Endothelial cell (in vitro differentiated cells): ENCODE data around the gene LRFN4. TPM values are rescaled to one million over a fixed set of nuclear protein-coding genes. Genes with fewer than 3 reads are reported as not detected.
A peak's percentile ranks its signal among the peaks of the same experiment; 100 is the strongest.

Experiments
- DNase-seq: peaks from one replicate; pipeline ENCODE4 v3.0.0; 2021; ENCODE audit warnings: low spot score
- H3K27ac Mint-ChIP-seq: one replicate; pipeline ENCODE4 v1.8.0; 2021; ENCODE audit warnings: mixed read lengths, inconsistent platforms; ENCODE audit not compliant: unreplicated experiment
- H3K27me3 Mint-ChIP-seq: one replicate; pipeline ENCODE4 v1.8.0; 2021; ENCODE audit warnings: mild to moderate bottlenecking, moderate library complexity, mixed read lengths, inconsistent platforms; ENCODE audit not compliant: unreplicated experiment
- H3K36me3 Mint-ChIP-seq: one replicate; pipeline ENCODE4 v1.8.0; 2021; ENCODE audit warnings: mild to moderate bottlenecking, low read depth, mixed read lengths, inconsistent platforms; ENCODE audit not compliant: unreplicated experiment
- H3K4me1 Mint-ChIP-seq: one replicate; pipeline ENCODE4 v1.8.0; 2021; ENCODE audit warnings: mild to moderate bottlenecking, mixed read lengths, inconsistent platforms; ENCODE audit not compliant: unreplicated experiment
- H3K4me3 Mint-ChIP-seq: one replicate; pipeline ENCODE4 v1.8.0; 2021; ENCODE audit warnings: mild to moderate bottlenecking, mixed read lengths, inconsistent platforms; ENCODE audit not compliant: unreplicated experiment
- H3K9me3 Mint-ChIP-seq: one replicate; pipeline ENCODE4 v1.8.0; 2021; ENCODE audit warnings: mixed read lengths, inconsistent platforms; ENCODE audit not compliant: unreplicated experiment
- total RNA-seq: library from RNA; stranded (reverse); fragmentation: NEBNext Ultra II Directional; extraction: Animal tissue kit (Norgen Biotek cat#: 25700); gene quantifications from one replicate; pipeline ENCODE4 v1.2.1, GENCODE V29; 2021; ENCODE audit not compliant: unreplicated experiment
- TF ChIP-seq, protein P1 (sequence below): fragments of 200-600 bp; sonication (generic); IDR thresholded peaks from one replicate; pipeline ENCODE4 v1.5.0; 2021; ENCODE audit warnings: antibody characterized with exemption; ENCODE audit not compliant: unreplicated experiment

Gene LRFN4
- total RNA-seq, 1 donor from 2014 or later: 21.4 TPM

DNA sequence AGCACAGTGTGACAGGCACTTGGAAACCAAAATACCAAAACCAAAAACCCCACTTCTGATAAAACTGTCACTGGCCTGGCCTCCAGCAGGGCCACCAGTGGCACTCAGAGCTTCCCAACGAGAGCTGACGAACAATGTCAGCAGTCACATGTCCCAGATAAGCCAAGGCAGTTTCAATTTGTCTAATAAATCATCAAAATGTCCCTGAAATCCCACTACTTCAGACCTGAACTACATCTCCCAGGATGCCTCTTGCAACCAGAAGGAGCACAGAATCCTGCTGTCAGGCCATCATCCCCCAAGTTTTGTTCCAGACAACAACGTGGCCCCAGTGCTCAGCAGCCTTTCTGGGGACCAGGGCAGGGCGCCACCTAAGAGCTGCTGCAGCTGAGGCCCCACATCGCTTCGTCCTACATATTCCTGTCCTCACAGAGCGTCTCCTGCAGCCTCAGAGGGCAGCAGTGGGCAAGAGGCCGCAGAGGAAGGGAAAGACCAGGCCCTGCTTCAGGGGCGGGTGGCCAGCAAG, 25.1 kb downstream of the LRFN4 start:
- Mint-ChIP-seq H3K36me3 (no peaks in the 10 kb centered on the region), H3K9me3 (no peaks in the 10 kb centered on the region), H3K27me3 (peaks cover 6% of the 10 kb centered on the region), H3K27ac (no peak overlapping the region), H3K4me1 (peaks cover 7% of the 10 kb centered on the region), H3K4me3 (no peak overlapping the region)
- TF ChIP-seq, protein P1, sequence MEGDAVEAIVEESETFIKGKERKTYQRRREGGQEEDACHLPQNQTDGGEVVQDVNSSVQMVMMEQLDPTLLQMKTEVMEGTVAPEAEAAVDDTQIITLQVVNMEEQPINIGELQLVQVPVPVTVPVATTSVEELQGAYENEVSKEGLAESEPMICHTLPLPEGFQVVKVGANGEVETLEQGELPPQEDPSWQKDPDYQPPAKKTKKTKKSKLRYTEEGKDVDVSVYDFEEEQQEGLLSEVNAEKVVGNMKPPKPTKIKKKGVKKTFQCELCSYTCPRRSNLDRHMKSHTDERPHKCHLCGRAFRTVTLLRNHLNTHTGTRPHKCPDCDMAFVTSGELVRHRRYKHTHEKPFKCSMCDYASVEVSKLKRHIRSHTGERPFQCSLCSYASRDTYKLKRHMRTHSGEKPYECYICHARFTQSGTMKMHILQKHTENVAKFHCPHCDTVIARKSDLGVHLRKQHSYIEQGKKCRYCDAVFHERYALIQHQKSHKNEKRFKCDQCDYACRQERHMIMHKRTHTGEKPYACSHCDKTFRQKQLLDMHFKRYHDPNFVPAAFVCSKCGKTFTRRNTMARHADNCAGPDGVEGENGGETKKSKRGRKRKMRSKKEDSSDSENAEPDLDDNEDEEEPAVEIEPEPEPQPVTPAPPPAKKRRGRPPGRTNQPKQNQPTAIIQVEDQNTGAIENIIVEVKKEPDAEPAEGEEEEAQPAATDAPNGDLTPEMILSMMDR: no peak
- no peak for DNase-seq

DNA sequence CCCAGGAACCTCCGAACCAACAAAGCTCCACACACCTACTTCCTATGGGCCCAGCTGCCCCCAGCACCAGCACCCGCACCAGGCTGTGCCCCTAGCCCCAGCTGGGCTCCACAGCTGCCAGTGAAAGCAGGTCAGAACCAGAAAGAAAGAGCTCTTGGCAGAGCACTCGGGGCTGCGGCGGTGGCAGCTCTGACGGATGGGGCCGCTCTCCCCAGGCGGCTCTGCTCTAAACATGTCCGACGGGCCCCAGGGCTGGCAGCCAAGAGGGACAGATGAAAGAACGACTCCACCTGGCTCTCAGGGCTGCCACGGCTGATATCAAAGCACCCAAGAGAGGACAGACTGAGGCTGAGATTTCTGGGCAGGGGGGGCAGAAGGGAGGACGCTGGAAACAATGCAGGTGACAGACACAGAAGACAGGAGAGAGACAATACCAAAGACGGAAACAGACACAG, 25.7 kb downstream of the LRFN4 start:
- Mint-ChIP-seq H3K9me3 (no peaks in the 10 kb centered on the region), H3K27me3 (peaks cover 6% of the 10 kb centered on the region), H3K27ac (no peak overlapping the region), H3K4me1 (peaks cover 7% of the 10 kb centered on the region), H3K36me3 (no peaks in the 10 kb centered on the region), H3K4me3 (no peak overlapping the region)
- TF ChIP-seq, protein P1: no peak
- no peak for DNase-seq

DNA sequence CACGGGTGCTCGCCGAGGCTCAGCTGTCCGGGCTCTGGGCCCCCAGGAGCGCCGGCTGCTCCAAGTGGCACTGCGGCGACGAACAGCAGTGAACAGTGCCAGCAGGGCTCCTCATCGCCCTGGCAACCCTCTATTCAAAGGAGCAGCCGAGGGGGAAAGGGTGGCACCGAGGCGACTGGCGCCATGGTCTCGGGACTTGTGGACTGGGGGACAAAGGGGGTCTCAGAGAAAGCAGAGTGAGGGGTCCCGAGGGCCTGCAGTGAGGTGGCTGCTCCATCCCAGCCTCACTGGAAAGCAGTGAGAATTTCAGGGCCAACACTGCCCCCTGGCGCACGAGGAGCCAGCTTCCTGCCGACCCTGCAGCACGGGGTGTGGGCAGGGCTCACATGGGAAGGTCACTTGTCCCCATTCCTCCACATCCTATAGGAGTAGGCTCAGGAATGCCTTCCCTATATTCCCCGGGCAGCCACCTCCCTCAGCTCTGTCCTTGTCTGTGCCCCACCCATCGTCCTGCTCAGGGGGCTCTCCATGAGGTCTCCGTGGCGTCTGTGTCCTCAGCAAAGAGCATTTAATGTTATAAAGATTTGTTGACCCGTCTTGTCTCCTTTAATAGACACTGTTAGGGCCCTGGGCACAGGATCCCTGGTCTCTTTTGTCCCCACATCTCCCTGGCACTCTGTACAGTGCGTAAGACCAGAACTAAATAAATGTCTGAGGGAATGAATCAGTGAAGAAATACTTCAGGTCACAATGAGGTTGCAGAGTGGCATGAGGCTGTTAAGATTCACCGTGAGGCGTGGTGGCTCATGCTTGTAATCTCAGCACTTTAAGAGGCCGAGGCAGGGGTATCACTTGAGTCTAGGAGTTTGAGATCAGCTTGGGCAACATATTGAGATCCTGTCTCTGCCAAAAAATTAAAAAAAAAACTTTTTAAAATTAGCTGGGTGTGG, 26.4 kb downstream of the LRFN4 start:
- no peaks in the 10 kb centered on the region for H3K36me3 Mint-ChIP-seq
- H3K27ac Mint-ChIP-seq: no peak overlapping the region
- H3K9me3 Mint-ChIP-seq: no peaks in the 10 kb centered on the region
- peak; percentile 81 for DNase-seq
- H3K4me1 Mint-ChIP-seq: peaks cover 7% of the 10 kb centered on the region
- H3K4me3 Mint-ChIP-seq: no peak overlapping the region
- peaks cover 6% of the 10 kb centered on the region for H3K27me3 Mint-ChIP-seq
- TF ChIP-seq, protein P1: peak; percentile 61

DNA sequence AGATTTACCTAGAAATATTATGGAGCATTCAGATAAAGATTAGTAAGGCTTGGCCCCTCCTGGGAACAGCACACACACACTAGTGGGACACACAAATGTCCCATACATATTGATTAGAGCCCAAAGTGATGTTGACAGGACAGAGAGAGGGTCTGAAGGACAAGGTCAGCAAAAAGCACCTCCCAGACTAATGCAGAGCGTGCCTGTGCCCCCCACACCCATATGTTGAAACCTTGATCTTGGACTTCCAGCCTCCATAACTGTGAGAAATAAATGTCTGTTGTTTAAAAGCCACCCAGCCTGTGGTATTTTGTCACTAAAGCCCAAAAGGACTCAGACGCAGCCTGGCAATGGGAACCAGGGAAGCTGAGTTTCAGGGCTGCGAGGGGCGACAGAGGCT, 27.6 kb downstream of the LRFN4 start:
- H3K27me3 Mint-ChIP-seq: peaks cover 6% of the 10 kb centered on the region
- no peaks in the 10 kb centered on the region for H3K9me3 Mint-ChIP-seq
- no peak overlapping the region for H3K27ac Mint-ChIP-seq
- H3K4me3 Mint-ChIP-seq: no peak overlapping the region
- no peaks in the 10 kb centered on the region for H3K36me3 Mint-ChIP-seq
- no peak for DNase-seq
- TF ChIP-seq, protein P1: no peak
- peaks cover 7% of the 10 kb centered on the region for H3K4me1 Mint-ChIP-seq

DNA sequence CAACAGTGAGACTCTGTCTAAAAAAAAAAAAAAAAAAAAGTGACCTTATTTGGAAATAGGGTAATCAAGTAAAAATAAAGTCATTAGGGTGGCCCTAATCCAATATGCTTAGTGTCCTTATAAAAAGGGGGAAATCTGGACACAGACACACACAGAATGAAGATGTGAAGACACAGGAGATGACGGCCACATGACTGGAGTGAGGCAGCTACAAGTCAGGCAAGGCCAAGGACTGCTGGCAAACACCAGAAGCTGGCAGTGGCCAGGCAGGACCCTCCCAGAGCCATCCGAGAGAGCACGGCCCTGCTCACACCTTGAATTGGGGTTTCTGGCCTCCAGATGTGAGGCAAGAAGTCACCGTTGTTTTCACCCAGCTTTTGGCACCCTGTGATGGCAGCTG, 28.6 kb downstream of the LRFN4 start:
- H3K4me3 Mint-ChIP-seq: no peak overlapping the region
- no peaks in the 10 kb centered on the region for H3K9me3 Mint-ChIP-seq
- H3K36me3 Mint-ChIP-seq: no peaks in the 10 kb centered on the region
- no peak for DNase-seq
- H3K4me1 Mint-ChIP-seq: peaks cover 7% of the 10 kb centered on the region
- TF ChIP-seq, protein P1: no peak
- H3K27ac Mint-ChIP-seq: peak overlapping the region; percentile 48
- peaks cover 6% of the 10 kb centered on the region for H3K27me3 Mint-ChIP-seq
